Activated CD4-positive, alpha-beta memory T cell treated with anti-CD3 and anti-CD28 coated beads, Interleukin-2, amount 10 ng/mL, durations not matched to agents 7 days and 5 days (primary cell): ENCODE measurements around the gene WNT5A. TPM values are rescaled to one million over a fixed set of nuclear protein-coding genes. Genes with fewer than 3 reads are reported as not detected.
A peak's percentile ranks its signal among the peaks of the same experiment; 100 is the strongest.

Experiments
- CTCF ChIA-PET: fragments of 350-600 bp; sonication (Branson Sonifier 250); formaldehyde crosslinking; loops from one replicate; lab custom pipeline; 2021; ENCODE audit warnings: antibody characterized with exemption, inconsistent platforms; lab: Charles Lee
- POLR2A ChIA-PET: fragments of 350-600 bp; sonication (Branson Sonifier 250); formaldehyde crosslinking; loops from one replicate; lab custom pipeline; 2021; ENCODE audit warnings: antibody characterized with exemption; lab: Charles Lee
- DNase-seq: peaks from one replicate; pipeline ENCODE4 v3.0.0-alpha.2; 2020
- H3K27ac Mint-ChIP-seq: one replicate; pipeline ENCODE4 v1.8.0; 2021; ENCODE audit warnings: mild to moderate bottlenecking, mixed read lengths
- H3K27me3 Mint-ChIP-seq: one replicate; pipeline ENCODE4 v1.8.0; 2021; ENCODE audit warnings: mixed read lengths
- H3K36me3 Mint-ChIP-seq: one replicate; pipeline ENCODE4 v1.8.0; 2021; ENCODE audit warnings: low read depth, mixed read lengths
- H3K4me1 Mint-ChIP-seq: one replicate; pipeline ENCODE4 v1.8.0; 2021; ENCODE audit warnings: mixed read lengths
- H3K4me3 Mint-ChIP-seq: one replicate; pipeline ENCODE4 v1.8.0; 2021; ENCODE audit warnings: mild to moderate bottlenecking, mixed read lengths
- H3K9me3 Mint-ChIP-seq: one replicate; pipeline ENCODE4 v1.8.0; 2021; ENCODE audit warnings: mixed read lengths
- total RNA-seq, 2 experiments: library from RNA; stranded (reverse); gene quantifications; one replicate each; pipeline ENCODE4 v1.2.3, GENCODE V29; 2021

The WNT5A gene
- not detected for total RNA-seq

GRCh38 chr3:55486857-55487380 lies at the start of gene WNT5A:
WNT5A (minus strand) TSS chr3:55487306; CDS start chr3:55486985, 321 bp downstream.
- peaks cover 16% of the 10 kb centered on the region for H3K4me1 Mint-ChIP-seq
- peak within 1 kb of the TSS; percentile 65 for H3K4me3 Mint-ChIP-seq
- CTCF ChIA-PET = no interaction called here
- no peaks in the 10 kb centered on the region for H3K9me3 Mint-ChIP-seq
- H3K27me3 Mint-ChIP-seq = peaks cover 78% of the 10 kb centered on the region
- no peaks in the 10 kb centered on the region for H3K36me3 Mint-ChIP-seq
- no peak for DNase-seq
- H3K27ac Mint-ChIP-seq = no peak within 1 kb of the TSS
- POLR2A ChIA-PET = no interaction called here

DNA sequence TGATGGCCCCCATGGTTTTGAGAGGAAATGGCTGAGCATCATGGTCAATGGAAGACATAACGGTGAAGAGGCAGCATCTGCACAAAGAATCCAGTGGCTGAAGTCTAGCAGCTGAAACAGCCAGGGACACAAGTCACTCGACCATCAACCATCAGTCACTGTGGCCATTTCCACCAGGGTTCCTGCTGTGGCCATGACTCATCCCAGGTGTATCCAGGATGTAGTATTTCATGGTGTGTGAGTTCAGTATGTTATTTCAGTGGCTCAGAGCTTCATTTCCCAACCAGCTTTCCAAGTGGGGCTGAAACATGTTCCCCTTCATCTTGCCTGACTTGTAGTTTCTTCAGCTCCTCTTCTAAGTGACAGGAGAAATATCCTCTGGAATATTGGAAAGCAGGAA lies 47.8 kb upstream of the WNT5A start:
- H3K27ac Mint-ChIP-seq = no peak overlapping the region
- H3K27me3 Mint-ChIP-seq = no peaks in the 10 kb centered on the region
- no peak overlapping the region for H3K4me3 Mint-ChIP-seq
- no peak for DNase-seq
- no peaks in the 10 kb centered on the region for H3K36me3 Mint-ChIP-seq
- ChIA-PET POLR2A (no interaction called here), CTCF (no interaction called here)
- no peaks in the 10 kb centered on the region for H3K4me1 Mint-ChIP-seq
- H3K9me3 Mint-ChIP-seq = peaks cover 2% of the 10 kb centered on the region

- CTCF ChIA-PET = no interaction called here
- POLR2A ChIA-PET = no interaction called here
- no peak overlapping the region for H3K4me3 Mint-ChIP-seq
- DNase-seq = no peak
- H3K27me3 Mint-ChIP-seq = no peaks in the 10 kb centered on the region
- H3K4me1 Mint-ChIP-seq = no peaks in the 10 kb centered on the region
- no peak overlapping the region for H3K27ac Mint-ChIP-seq
- no peaks in the 10 kb centered on the region for H3K36me3 Mint-ChIP-seq
- peaks cover 2% of the 10 kb centered on the region for H3K9me3 Mint-ChIP-seq
These were observed 45.7 kb upstream of the WNT5A start for GRCh38 chr3:55532806-55533205.

DNA sequence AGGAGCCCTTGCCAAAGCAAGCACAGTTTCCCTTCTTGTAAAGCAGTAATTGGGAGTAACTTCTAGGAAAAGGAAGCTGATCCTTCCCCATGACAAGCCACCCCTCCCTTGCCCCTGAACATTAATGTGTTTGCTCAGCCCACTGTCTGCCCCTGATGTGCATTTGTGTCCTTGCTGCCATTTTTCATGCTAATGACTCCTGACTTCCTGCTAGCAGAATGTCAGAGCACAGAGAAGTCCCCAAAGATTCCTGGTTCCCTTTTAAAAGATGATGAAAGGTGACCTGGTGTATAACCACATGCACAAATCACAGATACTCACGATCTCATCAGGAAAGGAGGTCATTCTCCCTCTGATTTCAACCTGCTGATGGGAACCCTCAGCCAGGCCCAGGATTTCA lies 44.2 kb upstream of the WNT5A start:
- H3K4me1 Mint-ChIP-seq = no peaks in the 10 kb centered on the region
- H3K9me3 Mint-ChIP-seq = peaks cover 2% of the 10 kb centered on the region
- ChIA-PET POLR2A (no interaction called here), CTCF (interaction anchor here (0.6 kb wide), 1 partner anchor 16 kb away, joined by 3 read pairs; no protein-coding TSS in a partner anchor)
- no peak for DNase-seq
- H3K27me3 Mint-ChIP-seq = no peaks in the 10 kb centered on the region
- H3K36me3 Mint-ChIP-seq = no peaks in the 10 kb centered on the region
- H3K4me3 Mint-ChIP-seq = no peak overlapping the region
- no peak overlapping the region for H3K27ac Mint-ChIP-seq

GRCh38 chr3:55527361-55527760 lies 40.3 kb upstream of the WNT5A start:
- Mint-ChIP-seq H3K4me3 (no peak overlapping the region), H3K36me3 (no peaks in the 10 kb centered on the region), H3K27ac (no peak overlapping the region), H3K27me3 (no peaks in the 10 kb centered on the region), H3K4me1 (no peaks in the 10 kb centered on the region), H3K9me3 (no peaks in the 10 kb centered on the region)
- CTCF ChIA-PET = no interaction called here
- DNase-seq = no peak
- POLR2A ChIA-PET = no interaction called here

DNA sequence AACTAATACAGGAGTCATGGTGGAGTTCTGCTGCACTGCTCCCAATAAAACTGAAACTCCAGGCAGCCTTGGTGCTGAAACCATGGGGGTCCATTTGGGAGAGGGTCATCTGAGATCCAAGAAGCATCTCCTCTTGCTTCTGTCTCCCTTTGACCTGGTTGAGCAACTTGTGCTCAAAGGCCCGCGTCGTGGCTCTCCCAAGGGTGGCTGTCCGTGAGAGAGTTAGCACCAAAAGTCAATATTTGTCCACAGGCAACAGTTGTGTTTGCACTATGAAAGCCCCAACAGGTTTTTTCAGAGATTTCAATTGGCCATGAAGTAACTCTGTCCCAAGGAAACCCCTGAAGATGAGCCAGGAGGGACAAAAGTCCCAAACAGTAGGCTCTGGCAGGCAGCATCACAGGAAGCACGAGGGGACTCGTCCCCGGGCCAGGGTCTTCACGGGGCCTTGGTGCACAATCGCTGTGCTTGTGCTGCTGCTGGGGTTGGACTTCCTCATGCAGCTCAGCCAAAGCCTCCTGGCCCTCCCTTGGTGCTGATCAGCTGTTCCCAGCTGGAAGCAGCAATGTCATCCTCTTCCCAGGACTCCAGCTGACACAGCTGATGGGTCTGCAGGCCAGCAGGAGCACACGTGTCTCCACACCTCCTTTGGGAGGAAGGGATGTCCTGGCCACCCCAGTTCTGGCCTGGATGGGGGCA lies 39.4 kb upstream of the WNT5A start:
- H3K4me3 Mint-ChIP-seq = no peak overlapping the region
- H3K27ac Mint-ChIP-seq = no peak overlapping the region
- no peaks in the 10 kb centered on the region for H3K27me3 Mint-ChIP-seq
- no peaks in the 10 kb centered on the region for H3K4me1 Mint-ChIP-seq
- H3K9me3 Mint-ChIP-seq = no peaks in the 10 kb centered on the region
- DNase-seq = no peak
- H3K36me3 Mint-ChIP-seq = no peaks in the 10 kb centered on the region
- CTCF ChIA-PET = no interaction called here
- POLR2A ChIA-PET = no interaction called here

- no peaks in the 10 kb centered on the region for H3K36me3 Mint-ChIP-seq
- POLR2A ChIA-PET = no interaction called here
These were observed 38.3 kb upstream of the WNT5A start for GRCh38 chr3:55525436-55525835.

GRCh38 chr3:55524565-55525244 lies 37.6 kb upstream of the WNT5A start:
- ChIA-PET POLR2A (no interaction called here), CTCF (no interaction called here)
- H3K36me3 Mint-ChIP-seq = no peaks in the 10 kb centered on the region
- no peak for DNase-seq
- no peaks in the 10 kb centered on the region for H3K9me3 Mint-ChIP-seq
- H3K27ac Mint-ChIP-seq = no peak overlapping the region
- H3K4me1 Mint-ChIP-seq = no peaks in the 10 kb centered on the region
- H3K4me3 Mint-ChIP-seq = no peak overlapping the region
- H3K27me3 Mint-ChIP-seq = no peaks in the 10 kb centered on the region

More at GRCh38 chr3:55525436-55525835, 38.3 kb upstream of the WNT5A start:
- H3K4me3 Mint-ChIP-seq = no peak overlapping the region
- no peak for DNase-seq
- CTCF ChIA-PET = no interaction called here
- H3K27ac Mint-ChIP-seq = no peak overlapping the region
- H3K27me3 Mint-ChIP-seq = no peaks in the 10 kb centered on the region
- no peaks in the 10 kb centered on the region for H3K9me3 Mint-ChIP-seq
- no peaks in the 10 kb centered on the region for H3K4me1 Mint-ChIP-seq

GRCh38 chr3:55523471-55523870 lies 36.4 kb upstream of the WNT5A start:
- no peaks in the 10 kb centered on the region for H3K27me3 Mint-ChIP-seq
- ChIA-PET POLR2A (no interaction called here), CTCF (no interaction called here)
- no peak overlapping the region for H3K4me3 Mint-ChIP-seq
- H3K27ac Mint-ChIP-seq = no peak overlapping the region
- H3K4me1 Mint-ChIP-seq = no peaks in the 10 kb centered on the region
- DNase-seq = no peak
- H3K36me3 Mint-ChIP-seq = no peaks in the 10 kb centered on the region
- H3K9me3 Mint-ChIP-seq = no peaks in the 10 kb centered on the region

DNA sequence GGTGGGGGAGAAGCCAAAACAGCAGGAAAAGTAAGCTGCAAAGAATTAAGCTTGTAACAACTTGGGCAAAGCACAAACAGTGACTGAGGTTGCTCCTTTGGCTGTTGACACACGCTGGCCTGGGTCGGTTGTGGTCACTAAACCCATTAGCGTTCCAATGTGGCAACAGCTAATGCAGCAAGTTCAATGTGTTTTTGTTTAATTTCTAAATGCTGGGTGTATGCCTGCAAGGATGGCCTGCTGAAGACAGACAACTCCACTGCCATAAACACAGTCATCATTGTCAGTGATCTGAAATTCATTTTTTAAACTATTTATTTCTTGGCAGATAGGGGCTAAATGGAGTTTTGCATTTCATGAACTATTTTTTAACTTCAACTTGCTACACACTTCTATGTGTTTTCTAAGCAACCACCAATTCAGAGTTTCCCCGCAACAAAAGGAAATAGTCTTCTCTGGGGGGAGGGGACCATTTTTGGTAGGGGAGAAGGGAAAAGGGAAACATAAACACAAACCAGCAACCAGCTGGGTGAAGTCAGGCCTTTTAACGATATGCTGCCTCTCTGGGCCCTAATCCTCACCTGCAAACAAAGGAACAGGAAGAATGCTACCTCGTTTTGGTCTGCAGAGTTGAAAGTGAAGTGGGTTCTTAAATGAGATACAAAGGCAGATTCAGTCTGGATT lies 34.8 kb upstream of the WNT5A start:
- ChIA-PET CTCF (no interaction called here), POLR2A (no interaction called here)
- no peak overlapping the region for H3K4me3 Mint-ChIP-seq
- H3K36me3 Mint-ChIP-seq = no peaks in the 10 kb centered on the region
- H3K4me1 Mint-ChIP-seq = no peaks in the 10 kb centered on the region
- no peaks in the 10 kb centered on the region for H3K27me3 Mint-ChIP-seq
- DNase-seq = no peak
- H3K9me3 Mint-ChIP-seq = no peaks in the 10 kb centered on the region
- no peak overlapping the region for H3K27ac Mint-ChIP-seq

DNA sequence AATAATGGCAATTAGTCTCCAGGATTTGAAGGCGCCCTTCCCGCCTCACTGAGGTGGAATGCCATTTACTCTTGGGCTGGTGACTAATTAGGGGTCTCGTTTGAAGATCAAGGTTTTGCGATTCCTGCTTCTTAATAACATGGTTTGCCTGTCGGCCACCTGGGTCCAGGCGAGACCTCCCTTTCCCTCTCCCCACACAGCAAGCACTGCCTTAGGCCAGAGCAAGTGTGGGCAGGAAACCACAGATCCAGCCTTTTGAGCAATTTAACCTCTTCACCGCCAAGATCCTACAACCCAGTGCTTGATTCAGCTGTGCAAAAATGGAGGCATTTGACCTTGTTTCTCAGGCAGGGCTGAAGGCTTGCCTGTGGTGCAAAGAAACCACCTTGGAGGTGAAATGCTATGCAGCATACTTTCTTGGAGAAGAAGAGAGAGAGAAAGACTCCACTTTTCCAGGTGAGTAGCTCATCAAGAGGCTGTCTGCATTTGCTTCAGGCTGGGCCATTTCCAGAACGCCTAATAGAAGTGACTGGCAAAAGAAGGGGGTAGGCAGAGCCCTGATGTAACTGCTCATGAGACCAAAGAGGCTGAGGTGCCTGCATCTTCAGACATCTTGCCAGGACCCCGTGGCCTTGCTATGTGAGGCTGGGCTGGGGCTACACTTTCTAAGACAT lies 34.1 kb upstream of the WNT5A start:
- ChIA-PET POLR2A (no interaction called here), CTCF (interaction anchor here (0.8 kb wide), 1 partner anchor 87 kb away, joined by 3 read pairs; no protein-coding TSS in a partner anchor)
- Mint-ChIP-seq H3K4me3 (no peak overlapping the region), H3K4me1 (no peaks in the 10 kb centered on the region), H3K9me3 (no peaks in the 10 kb centered on the region), H3K27ac (no peak overlapping the region), H3K27me3 (no peaks in the 10 kb centered on the region), H3K36me3 (no peaks in the 10 kb centered on the region)
- no peak for DNase-seq

- POLR2A ChIA-PET = no interaction called here
- no peak overlapping the region for H3K4me3 Mint-ChIP-seq
- no peaks in the 10 kb centered on the region for H3K9me3 Mint-ChIP-seq
- no peaks in the 10 kb centered on the region for H3K27me3 Mint-ChIP-seq
- no peak overlapping the region for H3K27ac Mint-ChIP-seq
- DNase-seq = no peak
- H3K4me1 Mint-ChIP-seq = no peaks in the 10 kb centered on the region
- no peaks in the 10 kb centered on the region for H3K36me3 Mint-ChIP-seq
- CTCF ChIA-PET = no interaction called here
These were observed 31.9 kb upstream of the WNT5A start for GRCh38 chr3:55519019-55519418.

DNA sequence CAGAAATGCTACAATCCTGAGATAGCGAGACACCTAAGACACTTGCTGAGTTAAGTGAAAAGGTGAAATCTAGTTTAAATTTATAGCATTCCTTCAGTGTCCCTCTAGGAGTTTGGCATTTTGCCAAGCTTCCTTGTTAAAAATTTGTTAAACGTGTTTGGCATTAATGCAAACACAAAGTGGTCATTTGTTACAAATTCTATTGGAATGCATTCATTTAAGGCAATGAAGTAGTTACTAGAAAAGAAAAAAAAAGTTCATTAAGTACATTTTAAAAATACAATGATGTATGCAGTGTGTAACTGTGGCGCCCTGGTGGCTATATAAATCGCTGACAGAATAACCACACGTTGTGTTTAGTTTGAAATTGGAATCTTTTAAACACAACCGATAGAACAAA lies 31.3 kb upstream of the WNT5A start:
- Mint-ChIP-seq H3K27me3 (no peaks in the 10 kb centered on the region), H3K4me3 (no peak overlapping the region), H3K27ac (no peak overlapping the region), H3K36me3 (no peaks in the 10 kb centered on the region), H3K9me3 (no peaks in the 10 kb centered on the region), H3K4me1 (no peaks in the 10 kb centered on the region)
- ChIA-PET CTCF (no interaction called here), POLR2A (no interaction called here)
- no peak for DNase-seq
